Astrocyte (in vitro differentiated cells and primary cell): ENCODE measurements around the gene GPC5.

Experiments
- CTCF ChIP-seq: IDR thresholded peaks from 2 replicates; pipeline ENCODE4 v1.5.1; 2011; ENCODE audit warnings: low read depth, mild to moderate bottlenecking, inconsistent platforms, low read length, moderate library complexity; ENCODE audit not compliant: insufficient read depth
- EZH2 ChIP-seq: IDR thresholded peaks from 2 replicates; pipeline ENCODE4 v1.6.1; 2012; ENCODE audit warnings: mild to moderate bottlenecking, low read length, inconsistent platforms; ENCODE audit not compliant: insufficient read depth

- TF ChIP-seq EZH2 (no peak), CTCF (no peak)
Observed at GRCh38 chr13:91351123-91351522, 47.3 kb upstream of the GPC5 start.
